ENCODE measurements around the gene MEGF11.

MEGF11 gene

DNA sequence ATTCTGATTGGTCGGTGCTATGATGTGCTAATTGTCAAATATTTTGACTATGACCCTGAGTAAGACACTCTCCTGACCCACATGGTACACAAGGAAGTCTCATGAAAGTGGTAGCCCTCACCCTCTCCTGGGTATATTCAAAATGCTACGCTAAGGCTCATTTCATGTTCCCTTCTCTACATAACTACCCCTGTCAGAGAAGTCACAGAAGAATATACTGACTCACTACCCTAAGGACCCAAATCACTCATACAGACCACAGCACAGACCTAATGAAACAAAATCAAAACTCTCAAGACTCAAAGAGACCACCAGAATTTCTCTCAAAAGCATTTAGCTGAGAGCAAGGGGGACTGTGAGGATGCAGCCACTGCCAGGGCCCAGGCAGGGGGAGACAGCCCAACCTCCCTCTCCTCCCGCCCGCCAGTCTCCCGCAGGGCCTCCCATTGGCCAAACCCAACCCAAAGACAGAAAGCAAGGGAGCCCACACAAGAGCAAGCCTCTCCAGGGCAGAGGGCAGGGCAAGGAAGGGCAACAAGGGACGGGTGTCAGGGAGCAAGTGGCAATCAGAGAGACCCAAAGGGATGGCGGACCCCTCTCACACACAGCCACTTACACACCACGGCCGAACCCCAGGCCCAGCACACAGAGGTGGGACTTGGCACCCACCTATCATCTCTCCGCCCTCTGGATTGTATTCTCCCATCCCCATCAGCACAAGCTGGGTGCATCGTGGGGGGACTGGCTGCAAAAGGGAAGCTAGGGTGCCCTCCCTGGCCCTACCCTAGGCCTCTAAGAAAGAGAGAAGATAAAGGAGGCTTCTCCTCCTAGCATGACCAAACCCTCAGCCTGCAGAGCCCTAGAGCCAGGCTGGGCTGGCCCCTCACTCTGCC, 41.6 kb downstream of the MEGF11 start:
- no peak for DNase-seq

GRCh38 chr15:66210684-66211083, 42.9 kb downstream of the MEGF11 start:
- DNase-seq, result no peak

GRCh38 chr15:66198757-66199156, 54.8 kb downstream of the MEGF11 start:
- no peak for DNase-seq

GRCh38 chr15:66196602-66197001, 56.9 kb downstream of the MEGF11 start:
- DNase-seq, result no peak

DNA sequence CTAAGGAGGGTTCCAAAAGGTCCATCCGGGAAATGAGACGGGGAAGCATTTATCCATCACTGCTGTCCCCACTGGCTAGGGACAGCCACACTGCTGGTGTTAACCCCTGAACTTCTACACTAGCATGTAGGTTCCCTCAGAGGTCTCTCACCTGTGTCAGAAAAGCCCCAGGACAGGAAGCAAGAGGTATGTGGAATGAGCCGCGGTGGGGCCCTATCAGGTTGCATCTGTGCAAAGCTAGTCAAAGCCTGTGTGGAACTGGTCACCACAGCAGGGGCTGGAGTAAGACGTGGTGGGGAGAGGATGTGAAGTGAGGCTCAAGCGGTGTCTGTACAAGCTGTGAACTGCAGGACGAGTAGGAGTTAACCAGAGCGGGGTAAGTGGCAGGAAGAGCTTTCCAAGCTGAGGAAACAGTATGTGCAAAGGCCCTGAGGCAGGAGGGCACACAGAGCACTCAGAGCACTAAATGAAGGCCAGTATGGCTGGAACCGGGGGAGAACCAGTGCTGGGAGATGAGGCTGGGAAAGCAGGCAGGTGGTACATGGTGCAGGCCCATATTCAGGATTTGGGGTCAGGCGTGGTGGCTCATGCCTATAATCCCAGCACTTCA, 57.8 kb downstream of the MEGF11 start:
- no peak for DNase-seq

DNA sequence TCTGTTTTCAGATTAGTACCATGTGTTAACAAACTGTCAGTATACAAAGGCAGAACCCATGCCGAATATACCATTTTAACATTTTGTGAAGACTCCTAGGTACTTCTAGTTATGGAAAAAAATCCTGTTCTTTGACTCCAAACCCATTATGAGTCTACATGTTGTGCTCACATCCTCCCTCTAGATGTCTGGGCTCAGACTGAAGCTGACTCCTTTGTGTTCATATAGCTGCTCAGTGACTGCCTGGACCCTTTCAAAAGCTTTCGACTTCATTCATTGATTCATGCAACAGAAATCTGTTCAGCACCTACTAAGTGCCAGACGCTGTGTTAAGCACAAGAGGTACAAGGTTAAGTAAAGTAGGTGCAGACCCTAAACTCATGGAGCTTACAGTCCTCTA, 60.5 kb downstream of the MEGF11 start:
- DNase-seq, result no peak

- DNase-seq, result no peak
These were observed 62.8 kb downstream of the MEGF11 start for GRCh38 chr15:66190746-66191145.

DNA sequence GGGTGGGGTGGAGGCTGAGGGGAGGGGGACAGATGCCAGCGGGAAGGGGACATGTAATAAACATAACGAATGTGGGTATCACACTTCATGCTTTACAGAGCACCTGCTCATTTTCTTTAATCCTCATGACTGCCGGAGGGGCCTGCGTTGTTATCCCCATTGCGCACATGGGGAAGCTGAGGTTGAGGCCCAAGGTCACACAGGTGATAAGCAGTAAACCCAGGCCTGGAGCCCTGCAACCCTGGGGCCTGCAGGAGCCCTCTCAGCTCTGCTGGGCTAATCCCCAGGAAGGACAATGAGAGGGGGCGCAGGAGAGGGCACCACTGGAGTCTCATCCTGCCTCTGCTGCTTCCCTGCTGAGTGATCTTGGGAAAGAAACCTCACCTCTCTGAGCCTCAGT, 64.3 kb downstream of the MEGF11 start:
- DNase-seq, result no peak

DNA sequence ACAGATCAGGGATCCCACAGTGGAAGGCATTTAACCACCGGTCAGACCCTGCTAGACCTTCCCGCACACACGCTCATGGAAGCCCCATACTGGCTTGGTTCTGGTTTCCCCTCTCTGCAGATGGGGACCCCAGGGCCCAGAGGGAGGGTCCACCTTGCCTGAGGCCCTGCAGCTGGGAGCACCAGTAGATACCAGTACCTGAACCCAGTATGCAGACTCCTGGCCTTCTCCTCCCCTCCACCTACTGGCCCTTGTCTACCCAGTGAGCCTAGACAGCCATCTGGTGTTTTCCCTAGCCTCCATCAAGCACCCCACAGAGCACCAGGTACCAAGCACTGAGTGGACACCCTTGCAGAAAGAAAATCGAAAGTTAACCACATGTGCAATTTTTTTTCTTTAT, 65.1 kb downstream of the MEGF11 start:
- DNase-seq, result peak; percentile 7

GRCh38 chr15:66187271-66187670, 66.3 kb downstream of the MEGF11 start:
- no peak for DNase-seq

GRCh38 chr15:66186049-66186825, 67.3 kb downstream of the MEGF11 start:
- DNase-seq, result no peak

GRCh38 chr15:66184936-66185790, 68.4 kb downstream of the MEGF11 start:
- DNase-seq, result no peak

DNA sequence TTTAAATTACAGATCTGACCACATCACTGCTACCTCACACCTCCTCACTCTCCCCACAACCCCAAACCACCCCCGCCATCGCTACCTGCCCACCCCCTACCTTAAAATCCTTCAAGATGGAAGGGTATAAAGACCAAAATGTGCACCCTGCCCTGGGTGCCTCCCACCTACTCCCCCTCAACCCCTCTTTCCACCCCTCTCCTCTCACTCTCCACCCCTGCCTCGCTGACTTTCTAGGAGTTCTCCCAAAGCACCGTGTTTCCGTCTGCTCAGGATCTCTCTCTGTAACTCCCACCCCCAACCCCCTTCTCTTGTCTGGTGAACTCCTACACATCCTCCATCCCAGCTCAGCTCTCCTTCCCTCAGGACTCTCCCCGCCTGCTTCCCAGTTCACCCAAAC, 69.1 kb downstream of the MEGF11 start:
- DNase-seq, result no peak

GRCh38 chr15:66180531-66181097, 72.9 kb downstream of the MEGF11 start:
- DNase-seq, result no peak

DNA sequence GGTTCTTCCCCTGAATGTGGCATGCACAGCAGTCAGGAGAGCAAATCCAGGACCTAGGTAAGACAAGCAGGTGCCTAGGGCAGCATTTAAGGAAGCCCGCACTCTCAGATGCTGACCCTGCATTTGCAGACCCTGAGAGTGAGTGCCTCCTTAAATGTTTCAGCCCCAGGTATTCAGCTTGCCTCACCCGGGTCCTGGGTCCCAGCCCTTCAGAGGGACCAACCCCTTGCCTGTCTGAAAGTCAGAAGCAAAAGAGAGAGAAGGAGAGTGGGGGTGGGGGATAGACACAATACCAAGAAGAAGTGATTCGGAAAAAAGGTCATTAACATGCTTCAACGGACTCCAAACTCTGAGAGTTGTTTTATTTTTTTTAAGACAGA, 75.0 kb downstream of the MEGF11 start:
- no peak for DNase-seq

DNA sequence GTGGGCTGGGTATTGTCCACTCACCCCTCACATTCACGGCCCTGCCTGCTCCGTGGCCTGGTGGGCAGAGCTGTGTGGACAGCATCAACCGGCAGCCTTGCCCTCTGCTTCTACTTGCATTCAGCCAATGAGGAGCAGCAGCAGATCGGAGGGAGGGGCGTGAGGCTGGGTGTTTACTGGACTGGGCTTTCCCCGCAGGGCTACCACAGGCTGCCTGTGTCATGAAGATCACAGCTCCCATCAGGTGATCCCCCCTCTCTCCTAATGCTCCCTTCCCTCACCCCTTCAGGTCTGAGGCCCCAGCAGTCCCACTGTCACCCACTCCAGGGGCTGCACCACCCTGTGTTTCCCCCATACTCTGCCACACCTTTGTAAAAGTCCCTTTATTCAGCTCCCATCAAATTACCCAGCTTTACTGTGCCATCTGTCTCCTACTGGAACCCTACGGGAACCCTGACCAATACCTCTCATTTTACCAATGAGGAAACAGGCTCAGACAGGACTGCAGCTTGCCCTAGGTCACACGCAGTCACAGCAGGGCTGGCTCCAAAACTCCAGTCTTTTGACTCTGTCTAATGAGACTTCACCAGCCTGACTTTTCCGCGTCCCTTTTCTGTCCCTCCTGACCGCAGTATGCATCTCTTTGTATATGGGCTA, 81.1 kb downstream of the MEGF11 start:
- no peak for DNase-seq

DNA sequence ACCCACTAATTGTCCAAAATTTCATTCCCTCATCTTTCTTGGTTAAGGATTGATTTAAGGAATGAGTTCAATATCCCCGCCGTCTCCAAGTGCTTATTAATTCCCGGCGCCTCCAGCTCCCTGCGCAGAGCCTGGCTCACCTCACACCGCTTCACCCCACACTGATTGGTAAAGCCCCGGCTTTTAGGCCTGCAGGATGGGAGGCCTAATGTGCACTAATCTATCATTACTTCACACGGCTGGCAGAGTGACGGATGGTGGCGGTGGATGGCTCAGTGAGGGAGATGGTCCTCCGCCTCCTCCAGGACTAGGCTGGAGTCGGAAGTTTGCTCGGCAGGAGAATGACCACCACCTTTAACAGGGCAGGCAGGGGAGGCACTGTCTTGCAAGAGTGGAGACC, 81.7 kb downstream of the MEGF11 start:
- DNase-seq, result no peak

DNA sequence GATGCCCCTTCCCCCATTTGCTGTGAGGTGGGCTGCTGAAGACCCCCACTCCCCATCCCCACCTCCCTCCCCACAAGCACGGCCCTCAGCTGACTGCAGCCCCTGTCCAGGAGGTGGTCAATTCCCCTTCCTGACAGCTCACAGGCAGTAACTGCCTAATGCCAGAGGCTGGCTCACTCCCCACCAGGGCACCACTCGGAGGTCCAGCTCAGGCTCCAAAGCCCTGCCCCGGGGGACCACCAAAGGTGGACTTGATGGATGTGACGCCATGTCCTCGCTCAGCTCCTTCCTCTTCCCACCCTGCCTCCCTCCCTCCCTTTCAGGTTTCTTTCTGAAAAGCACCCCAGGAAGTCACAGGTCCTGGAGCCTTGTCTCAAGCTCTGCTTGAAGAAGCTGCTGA, 82.8 kb downstream of the MEGF11 start:
- DNase-seq, result no peak

DNA sequence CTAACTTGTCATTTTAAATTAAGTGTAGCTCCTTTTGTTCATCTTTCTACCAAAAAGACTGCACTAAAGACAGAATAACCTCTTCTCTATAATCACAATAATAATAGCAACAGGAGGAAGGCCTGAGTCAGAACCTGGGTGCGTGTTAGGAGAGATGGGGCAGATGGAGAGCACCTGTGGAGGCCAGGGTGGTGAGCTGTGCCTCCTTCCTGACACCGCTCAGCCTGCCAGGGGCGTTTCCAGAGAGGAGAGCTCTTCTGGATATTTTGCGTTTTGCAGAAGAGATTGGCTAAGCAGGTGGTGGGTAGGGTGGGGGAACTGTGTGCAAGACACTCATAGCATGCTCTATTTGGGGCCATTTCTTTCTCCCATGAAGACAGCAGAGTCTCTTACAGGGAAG, 83.5 kb downstream of the MEGF11 start:
- no peak for DNase-seq

- DNase-seq, result no peak
These were observed 83.9 kb downstream of the MEGF11 start for GRCh38 chr15:66169625-66170024.

GRCh38 chr15:66169023-66169422, 84.5 kb downstream of the MEGF11 start:
- DNase-seq, result peak; percentile 12

- no peak for DNase-seq
These were observed 85.7 kb downstream of the MEGF11 start for GRCh38 chr15:66167854-66168253.

All from NCI-H510A treated with DMSO at 0.1 percent for 48 hours (cell line).